ENCODE results near the gene EIF5A. TPM values are rescaled to one million over a fixed set of nuclear protein-coding genes. Genes with fewer than 3 reads are reported as not detected.

Gene EIF5A
- total RNA-seq, 1 donor from 2014 or later = 1,262 TPM

- no peaks in the 10 kb centered on the region for H3K27me3 Mint-ChIP-seq (ENCODE audit: insufficient read depth)
- DNase-seq (ENCODE audit: low spot score) = no peak
- no peaks in the 10 kb centered on the region for H3K9me3 Mint-ChIP-seq
- peak overlapping the region; percentile 89 for H3K4me3 Mint-ChIP-seq
- peaks cover 49% of the 10 kb centered on the region for H3K4me1 Mint-ChIP-seq (ENCODE audit: low read depth)
- intact Hi-C loops (cut with micrococcal nuclease) = no loop called here
- peak overlapping the region; percentile 26 for H3K27ac Mint-ChIP-seq
- H3K36me3 Mint-ChIP-seq (ENCODE audit: low read depth) = peaks cover 58% of the 10 kb centered on the region
Observed at GRCh38 chr17:7311110-7311705, 3.8 kb downstream of the EIF5A start.

- peak overlapping the region; percentile 62 for H3K27ac Mint-ChIP-seq
- H3K4me1 Mint-ChIP-seq (ENCODE audit: low read depth) = peaks cover 53% of the 10 kb centered on the region
- intact Hi-C loops (cut with micrococcal nuclease) = no loop called here
- no peaks in the 10 kb centered on the region for H3K9me3 Mint-ChIP-seq
- H3K4me3 Mint-ChIP-seq = peak overlapping the region; percentile 42
- peaks cover 64% of the 10 kb centered on the region for H3K36me3 Mint-ChIP-seq (ENCODE audit: low read depth)
- no peaks in the 10 kb centered on the region for H3K27me3 Mint-ChIP-seq (ENCODE audit: insufficient read depth)
- DNase-seq (ENCODE audit: low spot score) = no peak
Observed at GRCh38 chr17:7312432-7313087, 5.1 kb downstream of the EIF5A start.

- Mint-ChIP-seq H3K36me3 (ENCODE audit: low read depth) (peaks cover 67% of the 10 kb centered on the region), H3K4me3 (peak overlapping the region; percentile 84), H3K4me1 (ENCODE audit: low read depth) (peaks cover 53% of the 10 kb centered on the region), H3K27me3 (ENCODE audit: insufficient read depth) (no peaks in the 10 kb centered on the region), H3K27ac (peak overlapping the region; percentile 62), H3K9me3 (no peaks in the 10 kb centered on the region)
- intact Hi-C loops (cut with micrococcal nuclease) = no loop called here
- no peak for DNase-seq (ENCODE audit: low spot score)
Observed at GRCh38 chr17:7313088-7313889, 5.9 kb downstream of the EIF5A start.

GRCh38 chr17:7313890-7314718 lies 6.7 kb downstream of the EIF5A start:
- no peaks in the 10 kb centered on the region for H3K9me3 Mint-ChIP-seq
- intact Hi-C loops (cut with micrococcal nuclease) = no loop called here
- H3K4me3 Mint-ChIP-seq = peak overlapping the region; percentile 84
- DNase-seq (ENCODE audit: low spot score) = no peak
- H3K27me3 Mint-ChIP-seq (ENCODE audit: insufficient read depth) = no peaks in the 10 kb centered on the region
- peaks cover 50% of the 10 kb centered on the region for H3K4me1 Mint-ChIP-seq (ENCODE audit: low read depth)
- H3K36me3 Mint-ChIP-seq (ENCODE audit: low read depth) = peaks cover 66% of the 10 kb centered on the region
- H3K27ac Mint-ChIP-seq = peak overlapping the region; percentile 79

- H3K4me3 Mint-ChIP-seq = peak within 1 kb of the TSS; percentile 90
- peak within 1 kb of the TSS; percentile 88 for H3K27ac Mint-ChIP-seq
- H3K9me3 Mint-ChIP-seq = no peaks in the 10 kb centered on the region
- peak; percentile 91 for DNase-seq (ENCODE audit: low spot score)
- intact Hi-C loops (cut with micrococcal nuclease) = loop anchor here (1.0 kb wide), 2 partner anchors 8 to 14 kb away; partner anchors contain the start of genes EIF5A and NEURL4
- no peaks in the 10 kb centered on the region for H3K27me3 Mint-ChIP-seq (ENCODE audit: insufficient read depth)
- peaks cover 41% of the 10 kb centered on the region for H3K4me1 Mint-ChIP-seq (ENCODE audit: low read depth)
- H3K36me3 Mint-ChIP-seq (ENCODE audit: low read depth) = peaks cover 58% of the 10 kb centered on the region
Observed at GRCh38 chr17:7314719-7315569, 7.5 kb downstream of the EIF5A start, which contains the start of gene GPS2. GPS2 (minus strand) TSS chr17:7315360; CDS start chr17:7315052, 308 bp downstream.

- Mint-ChIP-seq H3K9me3 (no peaks in the 10 kb centered on the region), H3K4me3 (peak overlapping the region; percentile 90), H3K4me1 (ENCODE audit: low read depth) (peaks cover 34% of the 10 kb centered on the region), H3K27ac (peak overlapping the region; percentile 88), H3K36me3 (ENCODE audit: low read depth) (peaks cover 50% of the 10 kb centered on the region), H3K27me3 (ENCODE audit: insufficient read depth) (no peaks in the 10 kb centered on the region)
- no peak for DNase-seq (ENCODE audit: low spot score)
- intact Hi-C loops (cut with micrococcal nuclease) = loop anchor here (1.0 kb wide), 2 partner anchors 8 to 14 kb away; partner anchors contain the start of genes EIF5A and NEURL4
Observed at GRCh38 chr17:7315570-7316235, 8.3 kb downstream of the EIF5A start.

GRCh38 chr17:7317161-7317803 lies 9.9 kb downstream of the EIF5A start:
- Mint-ChIP-seq H3K4me1 (ENCODE audit: low read depth) (peaks cover 28% of the 10 kb centered on the region), H3K4me3 (peak overlapping the region; percentile 73), H3K36me3 (ENCODE audit: low read depth) (peaks cover 51% of the 10 kb centered on the region)

GRCh38 chr17:7318121-7318860 lies 10.9 kb downstream of the EIF5A start:
- Mint-ChIP-seq H3K27ac (peak overlapping the region; percentile 55), H3K36me3 (ENCODE audit: low read depth) (peaks cover 43% of the 10 kb centered on the region), H3K9me3 (no peaks in the 10 kb centered on the region), H3K4me1 (ENCODE audit: low read depth) (peaks cover 19% of the 10 kb centered on the region), H3K27me3 (ENCODE audit: insufficient read depth) (no peaks in the 10 kb centered on the region), H3K4me3 (no peak overlapping the region)
- intact Hi-C loops (cut with micrococcal nuclease) = no loop called here
- DNase-seq (ENCODE audit: low spot score) = no peak

More at GRCh38 chr17:7317161-7317803, 9.9 kb downstream of the EIF5A start:
- intact Hi-C loops (cut with micrococcal nuclease) = no loop called here
- Mint-ChIP-seq H3K27me3 (ENCODE audit: insufficient read depth) (no peaks in the 10 kb centered on the region), H3K27ac (peak overlapping the region; percentile 44), H3K9me3 (no peaks in the 10 kb centered on the region)
- no peak for DNase-seq (ENCODE audit: low spot score)

- Mint-ChIP-seq H3K9me3 (no peaks in the 10 kb centered on the region), H3K4me1 (ENCODE audit: low read depth) (peaks cover 1% of the 10 kb centered on the region), H3K36me3 (ENCODE audit: low read depth) (peaks cover 31% of the 10 kb centered on the region), H3K27me3 (ENCODE audit: insufficient read depth) (no peaks in the 10 kb centered on the region), H3K4me3 (no peak overlapping the region), H3K27ac (no peak overlapping the region)
- intact Hi-C loops (cut with micrococcal nuclease) = no loop called here
- DNase-seq (ENCODE audit: low spot score) = no peak
Observed at GRCh38 chr17:7321466-7321865, 14.0 kb downstream of the EIF5A start.

- no peaks in the 10 kb centered on the region for H3K9me3 Mint-ChIP-seq
- H3K36me3 Mint-ChIP-seq (ENCODE audit: low read depth) = peaks cover 27% of the 10 kb centered on the region
- no peak for DNase-seq (ENCODE audit: low spot score)
- intact Hi-C loops (cut with micrococcal nuclease) = no loop called here
- peaks cover 2% of the 10 kb centered on the region for H3K4me1 Mint-ChIP-seq (ENCODE audit: low read depth)
- H3K27ac Mint-ChIP-seq = no peak overlapping the region
- no peak overlapping the region for H3K4me3 Mint-ChIP-seq
- H3K27me3 Mint-ChIP-seq (ENCODE audit: insufficient read depth) = no peaks in the 10 kb centered on the region
Observed at GRCh38 chr17:7322520-7323194, 15.2 kb downstream of the EIF5A start.
